Measurements from ENCODE around the gene EPG5.

Gene EPG5

GRCh38 chr18:45863469-45863868, 103.7 kb downstream of the EPG5 start:
- Histone ChIP-seq H3K4me3 (replicated peaks; ENCODE audit: low read depth, low read length) (no peak overlapping the region), H3K36me3 (ENCODE audit: control insufficient read depth, insufficient read depth, low read length) (peaks cover 12% of the 10 kb centered on the region), H3K27me3 (replicated peaks; ENCODE audit: control insufficient read depth, insufficient read depth, low read length) (no peaks in the 10 kb centered on the region)
- no peak for DNase-seq (ENCODE audit: extremely low read depth, insufficient read length)
- TF ChIP-seq CTCF (IDR thresholded peaks at IDR 0.05; ENCODE audit: insufficient read depth, low read length, poor library complexity, severe bottlenecking): no peak

GRCh38 chr18:45861926-45862325, 105.2 kb downstream of the EPG5 start:
- Histone ChIP-seq H3K27me3 (replicated peaks; ENCODE audit: control insufficient read depth, insufficient read depth, low read length) (no peaks in the 10 kb centered on the region), H3K36me3 (ENCODE audit: control insufficient read depth, insufficient read depth, low read length) (peaks cover 15% of the 10 kb centered on the region), H3K4me3 (replicated peaks; ENCODE audit: low read depth, low read length) (no peak overlapping the region)
- no peak for TF ChIP-seq CTCF (IDR thresholded peaks at IDR 0.05; ENCODE audit: insufficient read depth, low read length, poor library complexity, severe bottlenecking)
- DNase-seq (ENCODE audit: extremely low read depth, insufficient read length): no peak

GRCh38 chr18:45860971-45861370, 106.2 kb downstream of the EPG5 start:
- Histone ChIP-seq H3K36me3 (ENCODE audit: control insufficient read depth, insufficient read depth, low read length) (peaks cover 11% of the 10 kb centered on the region), H3K4me3 (replicated peaks; ENCODE audit: low read depth, low read length) (no peak overlapping the region), H3K27me3 (replicated peaks; ENCODE audit: control insufficient read depth, insufficient read depth, low read length) (no peaks in the 10 kb centered on the region)
- no peak for DNase-seq (ENCODE audit: extremely low read depth, insufficient read length)
- TF ChIP-seq CTCF (IDR thresholded peaks at IDR 0.05; ENCODE audit: insufficient read depth, low read length, poor library complexity, severe bottlenecking): no peak

- peaks cover 9% of the 10 kb centered on the region; the same call in 1 of the 2 replicates for H3K36me3 ChIP-seq (ENCODE audit: control insufficient read depth, insufficient read depth, low read length)
These were observed 106.6 kb downstream of the EPG5 start for GRCh38 chr18:45860492-45860891.

GRCh38 chr18:45859334-45859733, 107.8 kb downstream of the EPG5 start:
- H3K36me3 ChIP-seq (ENCODE audit: control insufficient read depth, insufficient read depth, low read length): peaks cover 6% of the 10 kb centered on the region; the same call in 1 of the 2 replicates
- TF ChIP-seq CTCF (IDR thresholded peaks at IDR 0.05; ENCODE audit: insufficient read depth, low read length, poor library complexity, severe bottlenecking): no peak
- no peaks in the 10 kb centered on the region for H3K27me3 ChIP-seq (replicated peaks; ENCODE audit: control insufficient read depth, insufficient read depth, low read length)
- no peak overlapping the region for H3K4me3 ChIP-seq (replicated peaks; ENCODE audit: low read depth, low read length)
- no peak for DNase-seq (ENCODE audit: extremely low read depth, insufficient read length)

More at GRCh38 chr18:45860492-45860891, 106.6 kb downstream of the EPG5 start:
- no peak for DNase-seq (ENCODE audit: extremely low read depth, insufficient read length)
- TF ChIP-seq CTCF (IDR thresholded peaks at IDR 0.05; ENCODE audit: insufficient read depth, low read length, poor library complexity, severe bottlenecking): no peak
- Histone ChIP-seq H3K27me3 (replicated peaks; ENCODE audit: control insufficient read depth, insufficient read depth, low read length) (no peaks in the 10 kb centered on the region), H3K4me3 (replicated peaks; ENCODE audit: low read depth, low read length) (no peak overlapping the region)

GRCh38 chr18:45856531-45856930, 110.6 kb downstream of the EPG5 start:
- no peak overlapping the region for H3K4me3 ChIP-seq (replicated peaks; ENCODE audit: low read depth, low read length)
- no peak for TF ChIP-seq CTCF (IDR thresholded peaks at IDR 0.05; ENCODE audit: insufficient read depth, low read length, poor library complexity, severe bottlenecking)
- no peak for DNase-seq (ENCODE audit: extremely low read depth, insufficient read length)
- H3K36me3 ChIP-seq (ENCODE audit: control insufficient read depth, insufficient read depth, low read length): peaks cover 12% of the 10 kb centered on the region
- H3K27me3 ChIP-seq (replicated peaks; ENCODE audit: control insufficient read depth, insufficient read depth, low read length): no peaks in the 10 kb centered on the region
